Limb (tissue), 2 donors: ENCODE data around the gene GNPDA1.
A peak's percentile ranks its signal among the peaks of the same experiment; 100 is the strongest.

Experiments used
- DNase-seq, 2 donors: peaks; one replicate each; pipeline ENCODE4 v3.0.0-alpha.2; 2016; ENCODE audit errors: extremely low spot score in 2 of 2

Gene GNPDA1

GRCh38 chr5:142024771-142025304 is 12.0 kb upstream of the GNPDA1 start:
- DNase-seq = peak; percentile 87 to 92

- DNase-seq = no peak
Measured at GRCh38 chr5:142023836-142024235, 11.0 kb upstream of the GNPDA1 start.

GRCh38 chr5:142020122-142020659 is 7.4 kb upstream of the GNPDA1 start:
- no peak for DNase-seq

GRCh38 chr5:142017832-142018427 is 5.1 kb upstream of the GNPDA1 start:
- no peak for DNase-seq

- DNase-seq = no peak
Measured at GRCh38 chr5:142016556-142016955, 3.7 kb upstream of the GNPDA1 start.

- DNase-seq = no peak
Measured at GRCh38 chr5:142015781-142016533, 3.1 kb upstream of the GNPDA1 start.

GRCh38 chr5:142014911-142015584 is 2.2 kb upstream of the GNPDA1 start:
- DNase-seq = peak in 1 of 2 donors; percentile 68

- DNase-seq = no peak
Measured at GRCh38 chr5:142013734-142014521, 1.1 kb upstream of the GNPDA1 start.

GRCh38 chr5:142012186-142012785 is 541 bp downstream of the GNPDA1 start:
- DNase-seq = peak in 1 of 2 donors; percentile 51

- DNase-seq = no peak
Measured at GRCh38 chr5:142011572-142012185, 1.1 kb downstream of the GNPDA1 start.

- no peak for DNase-seq
Measured at GRCh38 chr5:142009886-142010285, 2.9 kb downstream of the GNPDA1 start.

GRCh38 chr5:142008813-142009212 is 4.0 kb downstream of the GNPDA1 start:
- DNase-seq = no peak

- DNase-seq = no peak
Measured at GRCh38 chr5:142007237-142007544, 5.6 kb downstream of the GNPDA1 start.

- no peak for DNase-seq
Measured at GRCh38 chr5:142006363-142007236, 6.2 kb downstream of the GNPDA1 start.

GRCh38 chr5:142003266-142003800 is 9.5 kb downstream of the GNPDA1 start:
- no peak for DNase-seq

GRCh38 chr5:142000704-142001484 is 11.9 kb downstream of the GNPDA1 start:
- DNase-seq = no peak

- DNase-seq = no peak
Measured at GRCh38 chr5:142000173-142000572, 12.7 kb downstream of the GNPDA1 start.

- no peak for DNase-seq
Measured at GRCh38 chr5:141997358-141997960, 15.4 kb downstream of the GNPDA1 start.
